Esophagus squamous epithelium (tissue), 5 donors: Measurements from ENCODE around the gene B4GALT5. TPM values are rescaled to one million over a fixed set of nuclear protein-coding genes. Genes with fewer than 3 reads are reported as not detected.

Experiments
- DNase-seq: peaks from one replicate; lab custom pipeline; 2025; lab: John Stamatoyannopoulos, UW
- H3K27ac ChIP-seq, 4 donors: fragments of 200-600 bp; sonication (generic); one replicate each; pipeline ENCODE4 v1.5.1; 2016 to 2019; ENCODE audit warnings: mild to moderate bottlenecking in 1 of 4
- H3K27me3 ChIP-seq, 4 donors: fragments of 200-600 bp; sonication (generic); 1 replicate in 3 of 4; 2 replicates in 1 of 4; pipeline versions ENCODE4 v1.5.1 to v1.6.0; 2017 to 2021; ENCODE audit warnings: antibody characterized with exemption in 1 of 4
- H3K36me3 ChIP-seq, 3 donors: fragments of 200-600 bp; sonication (generic); one replicate each; pipeline ENCODE4 v1.5.1; 2016 to 2019
- H3K4me1 ChIP-seq, 3 donors: fragments of 200-600 bp; sonication (generic); one replicate each; pipeline ENCODE4 v1.5.1; 2017 to 2019
- H3K4me3 ChIP-seq, 4 donors: fragments of 200-600 bp; sonication (generic); 1 replicate in 3 of 4; 2 replicates in 1 of 4; pipeline ENCODE4 v1.5.1; 2016 to 2019; ENCODE audit warnings: mild to moderate bottlenecking in 2 of 4, moderate library complexity in 1 of 4
- H3K9me3 ChIP-seq, 3 donors: fragments of 200-600 bp; sonication (generic); one replicate each; pipeline ENCODE4 v1.5.1; 2016 to 2019
- POLR2A ChIP-seq, 4 donors: fragments of 450-650 bp; IDR thresholded peaks; one replicate each; pipeline ENCODE4 v1.6.1; 2017; ENCODE audit warnings: antibody characterized with exemption in 4 of 4, mild to moderate bottlenecking in 4 of 4, moderate library complexity in 3 of 4
- WGBS, 2 donors: methylation state at CpG; one replicate each; pipeline ENCODE4 v1.1.5; 2018; 5-methylcytosine and 5-hydroxymethylcytosine counted together
- intact Hi-C: fragments of 100-400 bp; cut with DNase I; formaldehyde crosslinking; loops from one replicate; pipeline ENCODE4 v1.15.0; 2022
- total RNA-seq, 4 donors: library from RNA; depleted of rRNA; stranded (reverse); fragments of >200 nt; gene quantifications; one replicate each; pipeline ENCODE4 v1.1.0, GENCODE V29; 2016
- TF ChIP-seq, protein P1 (sequence below), 6 experiments: fragments of 450-650 bp in 4 of 6; fragments of 200-600 bp in 2 of 6; sonication (generic) in 2 of 6; IDR thresholded peaks; one replicate each; pipeline ENCODE4 v1.5.1; 2016 to 2019; ENCODE audit warnings: antibody characterized with exemption in 6 of 6, mild to moderate bottlenecking in 4 of 6, moderate library complexity in 4 of 6
- donor health status: DM: yes; HTN: yes; CAD: no.

Gene B4GALT5
- total RNA-seq, 4 donors from 2014 or later: 24.1 to 34.2 (median 25.7) TPM

GRCh38 chr20:49757597-49757996, 43.9 kb upstream of the B4GALT5 start:
- Histone ChIP-seq H3K36me3 (no peaks in the 10 kb centered on the region), H3K27me3 (no peaks in the 10 kb centered on the region), H3K4me1 (peaks cover 0 to 47% (median 0%) of the 10 kb centered on the region in 3 donors), H3K27ac (no peak overlapping the region), H3K9me3 (no peaks in the 10 kb centered on the region), H3K4me3 (no peak overlapping the region)
- intact Hi-C loops: no loop called here
- no peak for DNase-seq
- 81 to 93% methylated on average over 4 of the region's 4 CpGs for WGBS, 2 donors
- no peak for TF ChIP-seq POLR2A (IDR thresholded peaks at IDR 0.05)
- TF ChIP-seq, protein P1, sequence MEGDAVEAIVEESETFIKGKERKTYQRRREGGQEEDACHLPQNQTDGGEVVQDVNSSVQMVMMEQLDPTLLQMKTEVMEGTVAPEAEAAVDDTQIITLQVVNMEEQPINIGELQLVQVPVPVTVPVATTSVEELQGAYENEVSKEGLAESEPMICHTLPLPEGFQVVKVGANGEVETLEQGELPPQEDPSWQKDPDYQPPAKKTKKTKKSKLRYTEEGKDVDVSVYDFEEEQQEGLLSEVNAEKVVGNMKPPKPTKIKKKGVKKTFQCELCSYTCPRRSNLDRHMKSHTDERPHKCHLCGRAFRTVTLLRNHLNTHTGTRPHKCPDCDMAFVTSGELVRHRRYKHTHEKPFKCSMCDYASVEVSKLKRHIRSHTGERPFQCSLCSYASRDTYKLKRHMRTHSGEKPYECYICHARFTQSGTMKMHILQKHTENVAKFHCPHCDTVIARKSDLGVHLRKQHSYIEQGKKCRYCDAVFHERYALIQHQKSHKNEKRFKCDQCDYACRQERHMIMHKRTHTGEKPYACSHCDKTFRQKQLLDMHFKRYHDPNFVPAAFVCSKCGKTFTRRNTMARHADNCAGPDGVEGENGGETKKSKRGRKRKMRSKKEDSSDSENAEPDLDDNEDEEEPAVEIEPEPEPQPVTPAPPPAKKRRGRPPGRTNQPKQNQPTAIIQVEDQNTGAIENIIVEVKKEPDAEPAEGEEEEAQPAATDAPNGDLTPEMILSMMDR (IDR thresholded peaks at IDR 0.05): no peak

GRCh38 chr20:49756241-49756640, 42.6 kb upstream of the B4GALT5 start:
- H3K4me1 ChIP-seq: peaks cover 0 to 59% (median 0%) of the 10 kb centered on the region in 3 donors
- H3K4me3 ChIP-seq: no peak overlapping the region
- DNase-seq: no peak
- intact Hi-C loops: no loop called here
- no peaks in the 10 kb centered on the region for H3K27me3 ChIP-seq
- TF ChIP-seq, protein P1 (IDR thresholded peaks at IDR 0.05): no peak
- no peak for TF ChIP-seq POLR2A (IDR thresholded peaks at IDR 0.05)
- WGBS, 2 donors: 90 to 92% methylated on average over 2 of the region's 2 CpGs
- peak overlapping the region in 1 of 4 donors; percentile 11 for H3K27ac ChIP-seq
- no peaks in the 10 kb centered on the region for H3K36me3 ChIP-seq
- H3K9me3 ChIP-seq: no peaks in the 10 kb centered on the region

DNA sequence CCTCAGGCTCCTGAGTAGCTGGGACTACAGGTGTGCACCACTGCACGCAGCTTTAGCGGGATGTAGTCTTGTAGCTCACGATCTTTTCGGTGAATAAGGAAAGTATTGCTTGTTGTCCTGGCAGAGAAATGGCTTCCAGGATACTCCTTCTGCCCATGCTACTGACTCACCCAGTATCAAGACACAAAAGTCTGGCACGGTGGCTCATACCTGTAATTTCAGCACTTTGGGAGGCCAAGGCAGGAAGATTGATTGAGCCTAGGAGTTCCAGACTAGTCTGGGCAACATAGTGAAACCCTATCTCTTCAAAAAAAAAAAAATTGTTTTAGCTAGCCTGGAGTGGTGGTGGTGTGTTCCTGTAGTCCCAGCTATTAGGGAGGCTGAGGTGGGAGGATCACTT, 40.9 kb upstream of the B4GALT5 start:
- TF ChIP-seq POLR2A (IDR thresholded peaks at IDR 0.05): no peak
- TF ChIP-seq, protein P1 (IDR thresholded peaks at IDR 0.05): no peak

DNA sequence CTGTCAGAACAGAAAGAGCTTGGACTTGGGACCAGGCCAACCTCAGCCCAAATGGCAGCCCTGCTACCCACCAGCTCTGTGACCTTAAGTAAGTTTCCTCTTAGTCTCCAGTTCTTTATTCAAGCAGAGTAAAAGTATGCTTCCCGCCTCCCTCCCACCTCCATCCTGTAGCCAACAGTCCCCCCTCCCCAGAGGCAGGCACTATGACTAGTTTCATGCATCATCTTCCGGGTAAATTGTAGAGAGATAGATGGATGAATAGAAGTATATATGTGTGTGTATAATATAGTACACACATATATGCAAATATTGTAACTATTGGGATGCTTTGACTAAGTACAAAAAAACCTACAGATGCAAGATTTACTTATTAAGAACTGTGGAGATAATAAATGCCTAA, 39.5 kb upstream of the B4GALT5 start:
- no peak for DNase-seq
- no peak overlapping the region for H3K4me3 ChIP-seq
- no peaks in the 10 kb centered on the region for H3K27me3 ChIP-seq
- intact Hi-C loops: no loop called here
- peaks cover 1 to 65% (median 5%) of the 10 kb centered on the region in 3 donors for H3K4me1 ChIP-seq
- WGBS, 2 donors: 61 to 76% methylated on average over 2 of the region's 2 CpGs
- peak overlapping the region in 1 of 4 donors; percentile 9 for H3K27ac ChIP-seq
- H3K9me3 ChIP-seq: no peaks in the 10 kb centered on the region
- H3K36me3 ChIP-seq: no peaks in the 10 kb centered on the region
- TF ChIP-seq, protein P1 (IDR thresholded peaks at IDR 0.05): no peak
- TF ChIP-seq POLR2A (IDR thresholded peaks at IDR 0.05): no peak

More for the DNA sequence above, 40.9 kb upstream of the B4GALT5 start:
- 71 to 76% methylated on average over 4 to 5 of the region's 5 CpGs for WGBS, 2 donors
- no peak for DNase-seq
- Histone ChIP-seq H3K36me3 (no peaks in the 10 kb centered on the region), H3K27me3 (no peaks in the 10 kb centered on the region), H3K4me3 (no peak overlapping the region), H3K27ac (peak overlapping the region in 3 of 4 donors; percentile 1 to 53 (median 15)), H3K9me3 (no peaks in the 10 kb centered on the region), H3K4me1 (peaks cover 0 to 73% (median 4%) of the 10 kb centered on the region in 3 donors)
- intact Hi-C loops: no loop called here

GRCh38 chr20:49752201-49752903, 38.7 kb upstream of the B4GALT5 start:
- 67 to 80% methylated on average over 5 of the region's 5 CpGs for WGBS, 2 donors
- H3K27ac ChIP-seq: peak overlapping the region in 1 of 4 donors; percentile 9

More at GRCh38 chr20:49752201-49752903, 38.7 kb upstream of the B4GALT5 start:
- no peak for DNase-seq
- TF ChIP-seq, protein P1 (IDR thresholded peaks at IDR 0.05): no peak
- TF ChIP-seq POLR2A (IDR thresholded peaks at IDR 0.05): no peak
- Histone ChIP-seq H3K27me3 (no peaks in the 10 kb centered on the region), H3K4me3 (no peak overlapping the region), H3K36me3 (no peaks in the 10 kb centered on the region), H3K4me1 (peaks cover 5 to 73% (median 13%) of the 10 kb centered on the region in 3 donors), H3K9me3 (no peaks in the 10 kb centered on the region)
- intact Hi-C loops: no loop called here
